Spinal cord (tissue), 10 donors: ENCODE measurements around the gene HSD11B1. TPM values are rescaled to one million over a fixed set of nuclear protein-coding genes. Genes with fewer than 3 reads are reported as not detected.

Experiments
- DNase-seq, 6 donors: peaks; one replicate each; pipeline versions ENCODE4 v3.0.0 to v3.0.0-alpha.2; 2013 to 2015; ENCODE audit warnings: low spot score in 6 of 6, low read depth in 4 of 6
- H3K27ac ChIP-seq: one replicate; pipeline ENCODE4 v1.5.1; 2013; ENCODE audit warnings: low read depth, low read length, control low read depth
- H3K27me3 ChIP-seq: one replicate; pipeline ENCODE4 v1.6.1; 2013; ENCODE audit warnings: low read length; ENCODE audit not compliant: control insufficient read depth, insufficient read depth
- H3K36me3 ChIP-seq: one replicate; pipeline ENCODE4 v1.6.1; 2013; ENCODE audit warnings: low read length; ENCODE audit not compliant: control insufficient read depth, insufficient read depth
- H3K4me1 ChIP-seq: one replicate; pipeline ENCODE4 v1.6.1; 2013; ENCODE audit warnings: low read length; ENCODE audit not compliant: control insufficient read depth, insufficient read depth
- H3K4me3 ChIP-seq: one replicate; pipeline ENCODE4 v1.5.1; 2013; ENCODE audit warnings: low read depth, low read length, control low read depth
- H3K9me3 ChIP-seq: one replicate; pipeline ENCODE4 v1.6.1; 2013; ENCODE audit warnings: low read length; ENCODE audit not compliant: control insufficient read depth, insufficient read depth
- WGBS: methylation state at CpG from one replicate; pipeline ENCODE4 v1.1.5; 2013; ENCODE audit warnings: missing lambda C conversion rate; ENCODE audit not compliant: insufficient coverage; 5-methylcytosine and 5-hydroxymethylcytosine counted together
- polyA plus RNA-seq, 2 donors: library from polyadenylated mRNA; unstranded; fragments of 120-200 nt; gene quantifications; one replicate each; pipeline ENCODE4 v1.2.1, GENCODE V29; 2013; ENCODE audit not compliant: insufficient read length in 2 of 2
- total RNA-seq, 2 donors: library from RNA; depleted of rRNA in 1 of 2; stranded (reverse); fragments of 120-200 nt in 1 of 2; fragments of >200 nt in 1 of 2; gene quantifications; one replicate each; pipeline versions ENCODE4 v1.2.3 to v1.2.4, GENCODE V29; 2013 to 2014
- donor health status: healthy.

HSD11B1 gene
- total and polyA plus RNA-seq, 4 donors = 0.22 to 0.75 (median 0.39) TPM

- DNase-seq = no peak
- Histone ChIP-seq H3K4me3 (no peak overlapping the region), H3K36me3 (no peaks in the 10 kb centered on the region), H3K27me3 (no peaks in the 10 kb centered on the region), H3K27ac (no peak overlapping the region), H3K4me1 (no peaks in the 10 kb centered on the region), H3K9me3 (no peaks in the 10 kb centered on the region)
- WGBS = 92% methylated on average over 17 of the region's 17 CpGs
These were observed 66.2 kb downstream of the HSD11B1 start for GRCh38 chr1:209770636-209771415.

DNA sequence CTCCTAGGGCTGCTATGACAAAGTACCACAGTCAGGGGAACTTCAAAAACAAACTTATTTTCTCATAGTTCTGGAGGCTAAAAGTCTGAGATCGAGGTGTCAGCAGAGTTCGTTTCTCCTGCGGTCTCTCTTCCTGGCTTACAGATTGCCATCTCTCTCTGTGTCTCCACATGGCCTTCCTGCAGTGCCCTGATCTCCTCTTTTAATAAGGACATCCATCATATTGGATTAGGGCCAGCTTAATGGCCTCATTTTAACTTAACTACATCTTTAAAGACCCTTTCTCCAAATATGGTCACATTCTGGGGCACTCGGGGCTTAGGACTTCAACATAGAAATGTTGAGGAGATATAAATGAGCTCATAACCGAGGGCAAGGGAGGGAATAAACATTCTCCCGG, 67.5 kb downstream of the HSD11B1 start:
- no peaks in the 10 kb centered on the region for H3K4me1 ChIP-seq
- DNase-seq = peak in 1 of 6 donors; percentile 60
- H3K4me3 ChIP-seq = no peak overlapping the region
- H3K27me3 ChIP-seq = no peaks in the 10 kb centered on the region
- no peak overlapping the region for H3K27ac ChIP-seq
- H3K36me3 ChIP-seq = no peaks in the 10 kb centered on the region
- WGBS = 73% methylated on average over 6 of the region's 6 CpGs
- H3K9me3 ChIP-seq = no peaks in the 10 kb centered on the region

GRCh38 chr1:209774592-209774991, 69.9 kb downstream of the HSD11B1 start:
- Histone ChIP-seq H3K27ac (no peak overlapping the region), H3K27me3 (no peaks in the 10 kb centered on the region), H3K4me3 (no peak overlapping the region), H3K36me3 (no peaks in the 10 kb centered on the region), H3K9me3 (no peaks in the 10 kb centered on the region), H3K4me1 (no peaks in the 10 kb centered on the region)
- DNase-seq = no peak
- 92% methylated on average over 1 of the region's 1 CpG for WGBS

- WGBS = 90% methylated on average over 2 of the region's 2 CpGs
- Histone ChIP-seq H3K36me3 (peaks cover 3% of the 10 kb centered on the region), H3K27ac (no peak overlapping the region)
These were observed 71.0 kb downstream of the HSD11B1 start for GRCh38 chr1:209775678-209776077.

DNA sequence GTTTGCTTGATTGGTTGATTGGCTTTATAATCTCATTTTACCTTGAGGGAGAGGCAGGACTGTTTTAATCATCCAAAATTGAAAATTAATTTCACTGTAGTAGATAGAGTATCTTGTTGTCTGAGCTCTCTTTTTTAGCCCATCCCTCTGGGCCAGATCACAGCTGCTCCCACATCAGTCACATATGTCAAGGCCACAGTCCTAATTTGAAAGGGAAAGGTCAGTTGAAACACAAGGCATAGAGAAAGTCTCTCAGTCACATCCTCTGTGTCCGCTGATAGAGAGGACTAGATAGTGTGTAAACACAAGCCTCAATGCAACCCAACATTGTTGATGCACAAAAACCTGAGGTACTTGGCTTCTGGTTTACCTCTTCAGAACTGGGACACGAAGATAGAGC, 72.9 kb downstream of the HSD11B1 start:
- Histone ChIP-seq H3K4me1 (no peaks in the 10 kb centered on the region), H3K4me3 (no peak overlapping the region), H3K36me3 (peaks cover 3% of the 10 kb centered on the region), H3K27ac (no peak overlapping the region), H3K9me3 (no peaks in the 10 kb centered on the region), H3K27me3 (no peaks in the 10 kb centered on the region)
- DNase-seq = no peak
- WGBS = no CpG with 5 or more reads among the region's 2 CpGs

More at GRCh38 chr1:209775678-209776077, 71.0 kb downstream of the HSD11B1 start:
- no peaks in the 10 kb centered on the region for H3K27me3 ChIP-seq
- no peak for DNase-seq
- H3K9me3 ChIP-seq = no peaks in the 10 kb centered on the region
- no peaks in the 10 kb centered on the region for H3K4me1 ChIP-seq
- H3K4me3 ChIP-seq = no peak overlapping the region

- WGBS = 89% methylated on average over 1 of the region's 1 CpG
- Histone ChIP-seq H3K9me3 (no peaks in the 10 kb centered on the region), H3K36me3 (peaks cover 3% of the 10 kb centered on the region), H3K4me1 (peaks cover 2% of the 10 kb centered on the region), H3K27ac (no peak overlapping the region), H3K4me3 (no peak overlapping the region), H3K27me3 (no peaks in the 10 kb centered on the region)
- no peak for DNase-seq
These were observed 73.5 kb downstream of the HSD11B1 start for GRCh38 chr1:209778102-209778501.

GRCh38 chr1:209780268-209780667, 75.6 kb downstream of the HSD11B1 start:
- no peaks in the 10 kb centered on the region for H3K9me3 ChIP-seq
- H3K27me3 ChIP-seq = no peaks in the 10 kb centered on the region
- H3K4me1 ChIP-seq = peaks cover 11% of the 10 kb centered on the region
- peaks cover 3% of the 10 kb centered on the region for H3K36me3 ChIP-seq
- no peak for DNase-seq
- H3K4me3 ChIP-seq = no peak overlapping the region
- WGBS = 82% methylated on average over 3 of the region's 4 CpGs
- no peak overlapping the region for H3K27ac ChIP-seq

GRCh38 chr1:209783386-209783785, 78.7 kb downstream of the HSD11B1 start:
- Histone ChIP-seq H3K27ac (no peak overlapping the region), H3K27me3 (peaks cover 15% of the 10 kb centered on the region), H3K4me1 (peaks cover 11% of the 10 kb centered on the region), H3K4me3 (peak overlapping the region; percentile 62), H3K9me3 (no peaks in the 10 kb centered on the region), H3K36me3 (peaks cover 3% of the 10 kb centered on the region)
- peak in 1 of 6 donors; percentile 9 for DNase-seq
- 33% methylated on average over 6 of the region's 6 CpGs for WGBS
